BE2C (cell line): ENCODE measurements around the gene WFDC9.
"Not testable (repeated sequence)": the region's sequence is repeated elsewhere in the genome, so short reads cannot be mapped to it uniquely, and the experiment has no call there.

ENCODE experiments used
- DNase-seq: peaks from one replicate; pipeline ENCODE4 v3.0.0-alpha.2; 2020
- H3K27me3 ChIP-seq: fragments of 250-450 bp; sonication (Bioruptor Pico); 2 replicates; pipeline ENCODE4 v1.5.1; 2020; ENCODE audit warnings: mild to moderate bottlenecking
- H3K36me3 ChIP-seq: fragments of 250-450 bp; sonication (Bioruptor Pico); 2 replicates; pipeline ENCODE4 v1.5.1; 2020; ENCODE audit warnings: mild to moderate bottlenecking
- H3K4me1 ChIP-seq: fragments of 250-450 bp; sonication (Bioruptor Pico); 2 replicates; pipeline ENCODE4 v1.5.1; 2020
- H3K4me3 ChIP-seq: 2 replicates; pipeline ENCODE4 v1.5.1; 2011; ENCODE audit warnings: low read depth, low read length
- H3K9me3 ChIP-seq: fragments of 250-450 bp; sonication (Bioruptor Pico); 2 replicates; pipeline ENCODE4 v1.5.1; 2020
- TF ChIP-seq, protein P1 (sequence below): IDR thresholded peaks from 2 replicates; pipeline ENCODE4 v1.5.1; 2012; ENCODE audit warnings: mild to moderate bottlenecking, low read depth, low read length

WFDC9 gene

DNA sequence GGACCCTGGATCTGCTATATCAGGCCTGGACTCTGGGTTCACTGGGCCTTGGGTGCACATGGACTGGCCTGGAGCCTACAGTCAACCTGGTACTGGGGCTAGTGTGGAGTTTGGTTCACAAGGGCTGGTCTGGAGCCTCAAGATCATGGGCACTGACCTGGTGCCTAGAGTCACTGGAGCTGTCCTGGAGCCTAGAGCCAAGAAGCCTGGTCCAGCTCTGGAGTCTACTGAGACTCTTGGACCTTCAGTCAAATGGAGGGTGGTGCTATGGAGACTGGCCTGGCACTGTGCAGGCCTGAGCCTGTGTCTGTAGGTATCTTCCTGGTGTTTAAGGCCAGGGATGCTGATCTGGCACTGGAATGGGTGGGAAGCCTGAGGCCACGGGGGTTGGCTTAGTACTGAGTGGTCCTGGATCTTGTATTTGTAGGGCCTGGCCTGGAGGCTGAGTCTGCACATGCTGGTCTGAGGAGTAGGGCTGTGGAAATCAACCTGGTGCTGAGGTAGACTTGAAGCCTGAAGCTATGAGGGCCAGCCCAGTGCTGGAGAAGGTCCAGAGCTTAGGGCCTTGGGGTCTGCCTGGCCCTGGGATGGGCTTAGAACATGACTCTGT lies 16.5 kb upstream of the WFDC9 start:
- no peaks in the 10 kb centered on the region for H3K36me3 ChIP-seq
- no peaks in the 10 kb centered on the region for H3K9me3 ChIP-seq
- TF ChIP-seq, protein P1, sequence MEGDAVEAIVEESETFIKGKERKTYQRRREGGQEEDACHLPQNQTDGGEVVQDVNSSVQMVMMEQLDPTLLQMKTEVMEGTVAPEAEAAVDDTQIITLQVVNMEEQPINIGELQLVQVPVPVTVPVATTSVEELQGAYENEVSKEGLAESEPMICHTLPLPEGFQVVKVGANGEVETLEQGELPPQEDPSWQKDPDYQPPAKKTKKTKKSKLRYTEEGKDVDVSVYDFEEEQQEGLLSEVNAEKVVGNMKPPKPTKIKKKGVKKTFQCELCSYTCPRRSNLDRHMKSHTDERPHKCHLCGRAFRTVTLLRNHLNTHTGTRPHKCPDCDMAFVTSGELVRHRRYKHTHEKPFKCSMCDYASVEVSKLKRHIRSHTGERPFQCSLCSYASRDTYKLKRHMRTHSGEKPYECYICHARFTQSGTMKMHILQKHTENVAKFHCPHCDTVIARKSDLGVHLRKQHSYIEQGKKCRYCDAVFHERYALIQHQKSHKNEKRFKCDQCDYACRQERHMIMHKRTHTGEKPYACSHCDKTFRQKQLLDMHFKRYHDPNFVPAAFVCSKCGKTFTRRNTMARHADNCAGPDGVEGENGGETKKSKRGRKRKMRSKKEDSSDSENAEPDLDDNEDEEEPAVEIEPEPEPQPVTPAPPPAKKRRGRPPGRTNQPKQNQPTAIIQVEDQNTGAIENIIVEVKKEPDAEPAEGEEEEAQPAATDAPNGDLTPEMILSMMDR, result no peak
- no peak overlapping the region for H3K4me3 ChIP-seq
- no peaks in the 10 kb centered on the region for H3K27me3 ChIP-seq
- no peaks in the 10 kb centered on the region for H3K4me1 ChIP-seq
- DNase-seq, result no peak

DNA sequence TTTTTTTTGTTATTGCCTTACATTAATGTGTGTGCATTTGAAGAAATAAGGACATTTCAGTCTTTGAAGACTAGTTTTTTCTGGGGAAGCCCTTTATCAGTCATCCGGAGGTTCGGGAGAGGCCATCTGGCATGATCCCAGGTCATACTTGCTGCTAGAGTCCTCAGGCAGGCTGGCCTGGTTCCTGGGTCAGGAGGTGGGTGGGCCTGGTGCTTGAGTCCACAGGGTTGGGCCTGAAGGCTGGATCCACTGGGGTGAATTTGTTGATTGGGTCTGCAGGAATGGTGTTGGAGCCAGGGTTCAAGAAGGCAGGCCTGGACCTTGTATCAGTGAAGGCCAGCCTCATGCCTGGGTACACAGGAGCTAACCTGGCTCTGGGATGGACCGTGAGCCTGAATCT lies 15.8 kb upstream of the WFDC9 start:
- no peaks in the 10 kb centered on the region for H3K27me3 ChIP-seq
- no peaks in the 10 kb centered on the region for H3K36me3 ChIP-seq
- no peaks in the 10 kb centered on the region for H3K4me1 ChIP-seq
- DNase-seq, result no peak
- TF ChIP-seq, protein P1, result no peak
- H3K9me3 ChIP-seq, result no peaks in the 10 kb centered on the region
- H3K4me3 ChIP-seq, result no peak overlapping the region

DNA sequence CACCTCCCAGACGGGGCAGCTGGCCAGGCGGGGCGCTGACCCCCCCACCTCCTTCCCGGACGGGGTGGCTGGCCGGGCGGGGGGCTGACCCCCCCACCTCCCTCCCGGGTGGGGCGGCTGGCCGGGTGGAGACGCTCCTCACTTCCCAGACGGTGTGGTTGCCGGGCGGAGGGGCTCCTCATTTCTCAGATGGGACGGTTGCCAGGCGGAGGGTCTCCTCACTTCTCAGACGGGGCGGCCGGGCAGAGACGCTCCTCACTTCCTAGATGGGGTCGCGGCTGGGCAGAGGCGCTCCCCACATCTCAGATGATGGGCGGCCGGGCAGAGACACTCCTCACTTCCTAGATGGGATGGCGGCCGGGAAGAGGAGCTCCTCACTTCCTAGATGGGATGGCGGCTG lies 14.8 kb upstream of the WFDC9 start:
- not testable (repeated sequence) for H3K4me1 ChIP-seq, DNase-seq, H3K9me3 ChIP-seq, H3K27me3 ChIP-seq, H3K36me3 ChIP-seq, H3K4me3 ChIP-seq

DNA sequence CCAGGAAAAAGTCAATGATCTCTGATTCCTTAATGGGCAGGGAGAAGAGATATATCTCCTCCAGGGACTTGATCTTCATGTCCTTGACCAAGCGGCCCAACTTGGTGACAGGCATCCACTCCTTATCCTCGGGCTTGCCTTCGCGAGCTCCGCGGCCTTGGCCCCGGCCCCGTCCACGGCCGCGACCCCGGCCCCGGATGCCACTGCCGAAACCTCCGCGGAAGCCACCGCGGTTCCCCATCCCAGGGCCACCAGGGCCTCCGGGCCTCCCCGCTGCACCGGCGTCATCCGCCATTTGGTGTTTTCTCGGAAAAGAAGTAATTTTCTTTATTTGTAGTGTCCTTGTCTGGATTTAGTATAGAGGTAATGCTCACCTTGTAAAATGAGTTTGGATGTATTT lies 10.0 kb upstream of the WFDC9 start:
- DNase-seq, H3K9me3 ChIP-seq, H3K27me3 ChIP-seq, H3K36me3 ChIP-seq, H3K4me1 ChIP-seq, H3K4me3 ChIP-seq: not testable (repeated sequence)

DNA sequence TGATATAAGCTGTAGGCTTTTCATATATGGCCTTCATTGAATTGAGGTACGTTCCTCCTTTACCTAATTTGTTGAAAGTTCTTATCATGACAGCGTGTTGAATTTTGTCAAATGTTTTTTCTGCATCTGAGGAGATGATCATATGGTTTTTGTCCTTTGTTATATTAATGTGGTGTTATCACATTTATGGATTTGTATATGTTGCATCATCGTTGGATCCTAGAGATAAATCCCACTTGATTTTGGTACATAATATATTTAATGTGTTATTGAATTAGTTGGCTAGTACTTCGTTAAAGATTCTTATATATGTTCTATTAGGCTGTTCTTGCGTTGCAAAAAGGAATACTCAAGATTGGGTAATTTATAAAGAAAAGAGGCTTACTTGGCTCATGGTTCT lies 8.6 kb upstream of the WFDC9 start:
- TF ChIP-seq, protein P1, result no peak
- Histone ChIP-seq H3K9me3 (no peaks in the 10 kb centered on the region), H3K4me1 (no peaks in the 10 kb centered on the region), H3K27me3 (no peaks in the 10 kb centered on the region), H3K4me3 (no peak overlapping the region), H3K36me3 (no peaks in the 10 kb centered on the region)
- no peak for DNase-seq

DNA sequence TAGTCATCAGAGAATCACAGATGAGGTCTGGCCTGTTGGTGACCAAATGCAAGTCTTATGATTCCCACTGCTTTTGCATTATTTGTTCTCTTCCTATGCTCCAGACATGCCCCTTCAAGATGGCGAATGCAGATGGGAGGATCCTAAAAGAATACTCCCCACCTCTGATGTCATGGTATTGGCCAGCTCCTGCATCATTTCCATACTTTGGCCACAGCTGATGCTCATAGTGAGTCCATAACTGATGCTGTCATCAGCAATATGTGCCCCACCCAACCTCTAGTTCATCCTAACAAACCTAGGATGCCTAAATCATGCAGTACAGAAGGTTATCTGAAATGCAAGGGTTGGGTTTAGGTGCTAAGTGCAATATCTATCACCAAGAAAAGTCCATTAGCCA lies 5.4 kb upstream of the WFDC9 start:
- 0 out of 2 replicates have a peak, but pooled peaks cover 5% of the 10 kb centered on the region for H3K27me3 ChIP-seq
- H3K4me3 ChIP-seq, result no peak overlapping the region
- H3K4me1 ChIP-seq, result no peaks in the 10 kb centered on the region
- H3K36me3 ChIP-seq, result no peaks in the 10 kb centered on the region
- no peaks in the 10 kb centered on the region for H3K9me3 ChIP-seq
- DNase-seq, result no peak
- TF ChIP-seq, protein P1, result no peak

DNA sequence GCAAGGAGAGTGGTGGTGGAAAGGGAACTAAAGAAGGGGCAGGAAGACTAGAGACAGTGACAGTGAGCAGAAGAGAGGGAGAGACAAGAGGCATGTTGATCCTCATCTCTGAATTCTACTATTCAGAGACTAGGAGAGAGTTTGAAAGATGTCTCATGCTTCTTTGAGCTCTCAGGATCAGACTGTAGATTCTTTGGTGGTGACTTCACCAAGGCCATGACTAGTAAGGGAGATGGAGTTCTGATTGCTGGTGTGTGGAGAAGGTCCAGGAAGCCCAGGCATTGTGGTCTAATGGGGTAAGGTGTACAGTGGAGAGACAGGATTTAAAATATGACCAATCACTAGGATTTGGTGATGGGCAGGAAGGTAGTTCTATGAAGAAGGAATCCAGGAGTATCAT lies 713 bp downstream of the WFDC9 start:
- DNase-seq, result no peak
- Histone ChIP-seq H3K4me3 (no peak overlapping the region), H3K4me1 (no peaks in the 10 kb centered on the region), H3K36me3 (no peaks in the 10 kb centered on the region), H3K27me3 (peaks cover 5% of the 10 kb centered on the region; the same call in 1 of the 2 replicates), H3K9me3 (no peaks in the 10 kb centered on the region)
- TF ChIP-seq, protein P1, result no peak
